Activated CD4-positive, alpha-beta T cell treated with anti-CD3 and anti-CD28 coated beads for 4 hours (primary cell): ENCODE results near the gene PCNT.

Experiments
- DNase-seq, 2 donors: peaks; one replicate each; pipeline ENCODE4 v3.0.0-alpha.2; 2020

The PCNT gene

GRCh38 chr21:46323710-46324389 is at the start of gene PCNT, which contains the start of gene C21orf58:
Gene PCNT (plus strand): TSS chr21:46324156. CDS start chr21:46324229, 73 bp downstream.
Gene C21orf58 (minus strand): TSS chr21:46323870. CDS start chr21:46322738, 1,132 bp downstream.
- DNase-seq = peak; percentile 97

DNA sequence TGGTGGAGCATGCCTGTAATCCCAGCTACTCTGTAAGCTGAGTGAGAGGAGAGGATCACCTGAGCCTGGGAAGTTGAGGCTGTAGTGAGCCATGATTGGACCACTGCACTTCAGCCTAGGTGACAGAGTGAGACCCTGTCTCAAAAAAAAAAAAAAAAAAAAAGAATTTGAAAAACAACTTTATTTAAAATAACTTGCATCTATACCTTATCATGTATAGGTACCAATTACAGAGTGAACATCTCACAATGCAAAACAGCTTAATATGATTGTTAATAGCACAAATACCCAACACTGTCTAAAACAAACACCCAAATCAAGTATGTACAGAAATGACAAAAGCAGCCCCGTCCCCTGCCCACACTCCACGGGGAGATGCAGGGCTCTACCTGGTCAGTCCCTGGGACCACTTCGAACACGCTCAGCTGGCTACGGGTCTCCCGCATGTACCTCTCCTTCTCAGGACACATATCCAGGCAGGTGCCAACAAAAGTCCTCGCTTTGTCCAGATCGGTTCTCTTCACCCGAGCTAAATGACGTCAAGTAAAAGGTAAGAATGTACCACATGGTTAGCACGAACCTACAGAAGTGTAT is 49.1 kb upstream of the PCNT start:
- DNase-seq = no peak

DNA sequence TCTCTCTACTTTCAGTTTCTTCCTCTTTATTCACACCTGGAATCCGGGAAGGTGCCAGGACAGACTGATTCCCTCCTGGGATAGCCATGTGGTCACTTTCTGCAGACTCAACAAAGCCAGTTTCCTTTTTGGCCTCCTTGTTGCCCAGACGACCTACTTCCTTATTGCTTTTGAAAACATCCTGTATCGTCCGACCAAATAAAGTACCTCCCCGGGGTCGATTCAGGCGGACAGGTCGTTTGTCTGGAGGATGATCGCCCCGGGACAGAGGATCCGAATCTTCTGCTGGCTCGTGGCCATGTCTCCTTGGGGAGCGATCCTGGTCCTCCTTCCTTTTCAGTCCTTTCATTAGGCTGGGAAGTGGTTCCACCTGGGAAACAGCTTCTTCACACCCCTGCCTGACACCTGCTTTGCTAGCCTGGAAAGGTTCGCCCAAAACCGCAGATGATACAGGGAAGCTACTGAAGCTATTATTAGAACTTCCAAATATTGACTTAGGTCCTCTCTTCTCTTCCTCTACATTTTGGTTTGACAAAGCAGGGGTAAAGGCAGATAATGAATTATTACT is 39.8 kb upstream of the PCNT start:
- DNase-seq = no peak

- DNase-seq = no peak
Measured at GRCh38 chr21:46284733-46285132, 39.2 kb upstream of the PCNT start.

DNA sequence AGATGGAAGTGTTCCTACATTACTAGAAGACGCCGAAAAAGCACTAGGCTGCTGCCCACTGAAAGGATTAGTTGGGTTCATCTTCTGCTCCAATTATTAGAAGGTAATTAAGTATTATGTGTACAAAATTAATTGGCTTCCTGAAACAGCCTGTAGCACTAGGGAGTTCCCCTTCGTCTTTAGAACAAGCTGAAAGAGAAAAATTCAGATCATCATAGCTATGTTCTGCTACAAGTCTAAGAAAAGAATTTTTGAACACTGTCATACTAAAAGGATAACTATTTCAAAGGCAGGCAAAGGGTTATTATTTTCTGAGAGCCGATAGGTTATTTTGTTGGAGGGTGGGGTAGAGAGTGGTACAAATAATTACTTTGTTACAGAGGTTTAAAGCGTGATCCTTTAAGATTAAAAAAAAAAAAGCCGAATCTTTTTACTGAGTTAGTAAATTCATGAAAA is 38.7 kb upstream of the PCNT start, which contains the start of gene MCM3AP:
TSS of gene MCM3AP (minus strand) at position 406 of the 456 bp plus-strand sequence. CDS start at position 81, 325 bp downstream.
- DNase-seq = no peak

GRCh38 chr21:46285761-46286647 is 38.0 kb upstream of the PCNT start, which contains the start of gene YBEY:
Gene YBEY (plus strand): TSS chr21:46286342. CDS start chr21:46286914, 572 bp downstream.
- DNase-seq = peak; percentile 80 to 83

DNA sequence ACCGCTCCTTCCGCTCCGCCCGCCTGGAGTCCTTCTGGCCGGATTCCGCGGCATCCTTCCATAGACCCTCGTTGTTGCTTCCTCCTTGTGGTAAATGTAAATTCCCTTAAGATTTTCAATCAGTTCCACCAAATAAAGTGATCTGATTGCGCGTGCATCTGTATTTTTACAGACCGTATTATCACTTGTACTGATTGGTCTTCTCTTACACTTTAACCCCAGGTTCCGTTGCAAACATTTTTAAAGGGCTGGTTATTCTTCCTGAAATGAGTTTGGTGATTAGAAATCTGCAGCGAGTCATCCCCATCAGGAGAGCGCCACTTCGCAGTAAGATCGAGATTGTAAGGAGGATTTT is 37.3 kb upstream of the PCNT start:
- DNase-seq = no peak

- DNase-seq = no peak
Measured at GRCh38 chr21:46287541-46287940, 36.4 kb upstream of the PCNT start.

GRCh38 chr21:46289655-46290179 is 34.2 kb upstream of the PCNT start:
- no peak for DNase-seq

GRCh38 chr21:46291561-46291960 is 32.4 kb upstream of the PCNT start:
- no peak for DNase-seq

DNA sequence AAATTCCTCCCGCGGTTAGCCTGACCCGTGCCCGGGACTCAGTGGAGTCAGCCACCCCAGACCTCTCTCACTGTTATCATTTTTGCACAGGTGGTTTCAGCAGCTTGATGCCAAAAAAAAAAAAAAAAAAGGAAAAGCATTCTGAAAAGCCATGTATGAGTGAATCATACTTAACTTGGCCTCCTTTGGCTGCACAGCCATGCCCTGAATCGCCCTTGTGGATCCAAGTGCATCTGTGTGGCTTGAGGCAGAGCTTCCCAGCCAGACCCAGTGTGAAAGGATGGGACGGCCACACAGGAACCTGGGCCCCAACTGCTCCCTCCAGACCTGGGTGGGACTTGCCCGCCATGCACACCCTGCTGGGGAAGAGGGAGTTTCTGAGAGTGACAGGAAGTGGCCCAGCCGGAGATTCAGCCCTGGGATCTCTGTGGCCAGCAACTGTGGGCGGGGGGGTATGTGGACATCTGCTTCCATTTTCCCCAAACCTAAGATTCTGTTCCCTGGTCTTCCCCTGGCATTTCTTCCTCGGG is 29.2 kb upstream of the PCNT start:
- DNase-seq = no peak

DNA sequence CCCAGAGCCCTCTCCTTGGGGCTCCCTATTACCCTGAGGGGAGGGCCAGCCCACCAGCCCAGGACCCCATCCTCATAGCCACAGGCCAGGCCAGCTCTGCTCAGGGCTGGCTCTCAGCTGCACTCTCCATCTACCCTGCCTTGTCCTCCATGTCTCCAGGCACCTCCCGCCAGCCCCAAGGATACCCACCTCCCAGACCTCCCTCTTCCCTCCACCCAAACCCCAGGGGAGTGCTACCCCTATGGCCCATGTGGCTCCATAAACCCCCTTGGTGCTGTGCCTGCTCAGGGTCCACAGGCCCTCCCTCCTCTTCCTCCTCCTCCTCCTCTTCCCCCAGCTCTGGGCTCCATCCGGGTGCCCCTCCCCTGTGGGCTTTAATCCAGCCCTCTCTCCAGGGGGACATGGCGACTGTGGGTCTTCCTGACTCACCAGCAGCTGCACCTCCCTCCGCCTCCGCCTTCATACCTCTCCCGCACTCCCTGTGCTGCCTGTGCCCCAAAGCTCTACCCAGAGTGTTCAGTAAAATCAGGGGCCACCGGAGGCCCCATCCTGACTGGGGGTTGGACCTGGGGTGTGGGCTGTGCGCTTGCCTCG is 28.7 kb upstream of the PCNT start:
- no peak for DNase-seq

- peak; percentile 56 to 65 for DNase-seq
Measured at GRCh38 chr21:46295996-46296752, 27.8 kb upstream of the PCNT start.

- no peak for DNase-seq
Measured at GRCh38 chr21:46297338-46298271, 26.4 kb upstream of the PCNT start.

GRCh38 chr21:46299167-46299566 is 24.8 kb upstream of the PCNT start:
- no peak for DNase-seq

DNA sequence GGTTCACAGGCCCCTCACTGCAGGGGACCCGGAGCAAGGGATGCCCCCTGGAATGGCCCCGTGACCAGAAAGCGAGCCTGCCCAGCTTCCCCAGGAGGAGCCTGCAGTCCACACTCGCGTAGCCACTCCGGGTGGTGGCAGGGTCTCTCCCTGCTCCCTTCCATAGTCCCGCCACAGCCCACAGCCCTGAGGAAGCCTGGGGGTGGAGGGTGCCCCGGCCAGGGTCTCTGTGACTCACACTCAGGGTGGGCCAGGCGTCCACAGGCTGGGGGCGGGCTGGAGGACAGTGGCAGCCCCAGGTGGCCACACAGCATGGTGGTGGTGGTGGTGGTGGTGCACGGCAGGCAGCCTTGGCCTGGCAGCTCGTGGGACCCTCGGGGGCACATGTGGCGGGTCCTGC is 22.2 kb upstream of the PCNT start:
- DNase-seq = no peak

GRCh38 chr21:46304437-46304836 is 19.5 kb upstream of the PCNT start:
- no peak for DNase-seq

DNA sequence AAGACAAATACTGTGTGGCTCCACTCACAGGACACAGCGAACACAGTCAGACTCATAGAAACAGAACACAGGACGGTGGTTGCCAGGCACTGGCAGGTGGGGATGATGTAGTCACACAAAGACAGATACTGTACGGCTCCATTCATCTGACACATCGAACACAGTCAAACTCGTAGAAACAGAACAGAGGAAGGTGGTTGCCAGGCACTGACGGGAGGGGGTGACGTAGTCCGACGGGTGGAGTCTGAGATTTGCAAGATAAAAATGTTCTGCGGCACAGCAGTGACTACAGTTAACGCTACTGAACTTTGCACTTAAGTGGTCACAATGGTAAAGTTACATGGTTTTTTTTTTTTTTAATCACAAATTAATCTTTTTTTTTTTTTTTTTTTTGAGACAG is 19.0 kb upstream of the PCNT start:
- DNase-seq = no peak

DNA sequence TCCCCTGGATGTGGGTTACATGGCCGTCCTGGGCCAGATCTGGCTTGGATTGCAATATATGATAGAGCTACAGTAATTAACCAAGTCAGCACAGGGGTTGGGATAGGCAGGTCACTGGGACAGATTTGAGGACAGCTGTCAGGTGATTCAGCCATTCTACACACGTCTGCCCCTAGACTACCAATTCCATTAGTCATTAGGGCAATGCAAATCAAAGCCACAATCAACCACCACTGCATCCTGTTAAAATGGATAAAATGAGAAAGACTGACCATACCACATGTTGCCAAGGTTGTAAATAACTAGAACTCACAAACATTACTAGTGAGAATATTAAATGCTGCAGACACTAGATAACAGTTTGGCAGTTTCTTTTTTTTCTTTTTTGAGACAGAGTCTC is 16.3 kb upstream of the PCNT start:
- DNase-seq = no peak

DNA sequence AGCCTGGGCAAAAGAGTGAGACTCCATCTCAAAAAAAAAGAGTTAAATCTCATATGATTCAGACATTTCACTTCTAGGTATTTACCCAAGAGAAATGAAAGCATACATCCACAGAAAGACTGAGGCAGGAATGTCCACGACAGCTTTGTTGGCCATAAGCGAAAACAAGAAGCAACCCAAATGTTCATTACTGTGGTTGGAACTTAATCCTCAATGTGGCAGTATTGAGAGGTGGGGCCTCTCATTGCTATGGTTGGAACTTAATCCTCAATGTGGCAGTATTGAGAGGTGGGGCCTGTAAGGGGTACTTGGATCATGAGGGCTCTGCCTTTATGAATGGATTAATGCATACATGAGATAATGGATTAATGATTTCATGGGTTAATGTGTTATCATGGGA is 15.5 kb upstream of the PCNT start:
- DNase-seq = no peak
